H1 (cell line): ENCODE results near the gene RAB40A. TPM values are rescaled to one million over a fixed set of nuclear protein-coding genes. Genes with fewer than 3 reads are reported as not detected.

Experiments
- CTCF ChIA-PET: fragments of 300-600 bp; sonication (Branson Sonifier 250); formaldehyde crosslinking; loops from one replicate; lab custom pipeline; 2021; ENCODE audit not compliant: partially characterized antibody; lab: Charles Lee
- POLR2A ChIA-PET: fragments of 300-600 bp; sonication (Branson Sonifier 250); formaldehyde crosslinking; loops from one replicate; lab custom pipeline; 2021; ENCODE audit warnings: inconsistent platforms; ENCODE audit not compliant: partially characterized antibody; lab: Charles Lee
- DNase-seq, 2 experiments: peaks; one replicate each; pipeline versions ENCODE4 v3.0.0 to v3.0.0-alpha.2; 2010 to 2022; ENCODE audit warnings: low spot score in 2 of 2, low read depth in 1 of 2, mixed read lengths in 1 of 2
- FAIRE-seq: peaks from 2 replicates; lab custom pipeline; 2011; peaks lifted over from hg19 to GRCh38; lab: Jason Lieb, UNC
- H2AFZ ChIP-seq: 2 replicates; pipeline ENCODE4 v1.8.1; 2012; ENCODE audit warnings: low read length, inconsistent platforms
- H2AK5ac ChIP-seq: 2 replicates; pipeline ENCODE4 v1.6.1; 2013; ENCODE audit warnings: low read depth, low read length
- H2BK120ac ChIP-seq: replicated peaks from 2 replicates; pipeline ENCODE3; 2013; ENCODE audit warnings: low read depth, low read length, inconsistent platforms
- H2BK12ac ChIP-seq: 2 replicates; pipeline ENCODE4 v1.6.1; 2013; ENCODE audit warnings: low read depth, low read length
- H2BK15ac ChIP-seq: 2 replicates; pipeline ENCODE4 v1.6.1; 2013; ENCODE audit warnings: low read length
- H2BK20ac ChIP-seq: 2 replicates; pipeline ENCODE4 v1.6.1; 2013; ENCODE audit warnings: low read length
- H2BK5ac ChIP-seq: 2 replicates; pipeline ENCODE4 v1.6.1; 2013; ENCODE audit warnings: low read depth, low read length
- H3K14ac ChIP-seq: 2 replicates; pipeline ENCODE4 v1.6.1; 2013; ENCODE audit warnings: inconsistent platforms; ENCODE audit not compliant: insufficient read length
- H3K18ac ChIP-seq: 2 replicates; pipeline ENCODE4 v1.6.1; 2013; ENCODE audit warnings: low read length; ENCODE audit errors: extremely low read depth
- H3K23ac ChIP-seq: 2 replicates; pipeline ENCODE4 v1.6.1; 2013; ENCODE audit warnings: inconsistent platforms; ENCODE audit not compliant: insufficient read length
- H3K23me2 ChIP-seq: 2 replicates; pipeline ENCODE4 v1.6.1; 2013; ENCODE audit warnings: low read depth, low read length
- H3K27ac ChIP-seq: 2 replicates; pipeline ENCODE4 v1.6.1; 2011; ENCODE audit warnings: low read depth, low read length, inconsistent platforms
- H3K27me3 ChIP-seq, 4 experiments: replicated peaks in 1 of 4; 1 replicate in 1 of 4; 2 replicates in 3 of 4; pipeline versions ENCODE4 v1.6.1 to v1.8.1; 2011 to 2013; ENCODE audit warnings: low read length in 3 of 4, mild to moderate bottlenecking in 3 of 4, inconsistent platforms in 2 of 4, mixed read lengths in 2 of 4, moderate library complexity in 1 of 4; ENCODE audit not compliant: control insufficient read depth in 3 of 4, insufficient read depth in 3 of 4; ENCODE audit errors: extremely low read depth in 1 of 4
- H3K36me3 ChIP-seq, 4 experiments: 2 replicates each; pipeline versions ENCODE4 v1.6.1 to v1.8.1; 2011 to 2013; ENCODE audit warnings: mild to moderate bottlenecking in 4 of 4, low read length in 3 of 4, moderate library complexity in 2 of 4, control low read depth in 1 of 4, inconsistent platforms in 1 of 4; ENCODE audit not compliant: insufficient read depth in 4 of 4, control insufficient read depth in 2 of 4
- H3K4ac ChIP-seq: replicated peaks from 2 replicates; pipeline ENCODE3; 2013; ENCODE audit warnings: low read length, low read depth, mixed read lengths, inconsistent platforms; ENCODE audit not compliant: insufficient read length
- H3K4me1 ChIP-seq, 4 experiments: replicated peaks in 1 of 4; 1 replicate in 1 of 4; 2 replicates in 3 of 4; pipeline versions ENCODE4 v1.6.1 to v1.8.1; 2011 to 2013; ENCODE audit warnings: low read length in 3 of 4, inconsistent platforms in 2 of 4, mixed read lengths in 1 of 4; ENCODE audit not compliant: insufficient read depth in 4 of 4, control insufficient read depth in 3 of 4
- H3K4me2 ChIP-seq, 2 experiments: 2 replicates each; pipeline versions ENCODE4 v1.6.1 to v1.8.1; 2011 to 2013; ENCODE audit warnings: low read depth in 2 of 2, low read length in 2 of 2, control low read depth in 1 of 2, inconsistent platforms in 1 of 2, mild to moderate bottlenecking in 1 of 2; ENCODE audit not compliant: insufficient read depth in 1 of 2
- H3K4me3 ChIP-seq, 4 experiments: fragments of 200-600, 300-600 bp in 1 of 4; sonication (generic), shearing (Covaris generic), sonication (Bioruptor Twin) in 1 of 4; 2 replicates each; pipeline versions ENCODE4 v1.5.1 to v1.8.1; 2011 to 2016; ENCODE audit warnings: low read length in 4 of 4, low read depth in 3 of 4, control low read depth in 2 of 4, inconsistent platforms in 2 of 4, mild to moderate bottlenecking in 2 of 4, mixed read lengths in 1 of 4, moderate library complexity in 1 of 4; ENCODE audit not compliant: insufficient read depth in 2 of 4; ENCODE audit errors: extremely low read depth in 1 of 4
- H3K56ac ChIP-seq: replicated peaks from 2 replicates; pipeline ENCODE3; 2013; ENCODE audit warnings: low read depth, mild to moderate bottlenecking, mixed read lengths, low read length, inconsistent platforms; ENCODE audit not compliant: insufficient read length
- H3K79me1 ChIP-seq: 2 replicates; pipeline ENCODE4 v1.6.1; 2013; ENCODE audit warnings: low read depth, low read length, control low read depth
- H3K79me2 ChIP-seq, 2 experiments: 2 replicates each; pipeline versions ENCODE4 v1.6.1 to v1.8.1; 2012 to 2013; ENCODE audit warnings: low read length in 2 of 2, mild to moderate bottlenecking in 2 of 2, inconsistent platforms in 1 of 2; ENCODE audit not compliant: insufficient read depth in 2 of 2, control insufficient read depth in 1 of 2
- H3K9ac ChIP-seq, 4 experiments: replicated peaks in 1 of 4; 1 replicate in 1 of 4; 2 replicates in 3 of 4; pipeline versions ENCODE4 v1.6.1 to v1.8.1; 2011 to 2013; ENCODE audit warnings: low read depth in 3 of 4, low read length in 3 of 4, control low read depth in 2 of 4, mild to moderate bottlenecking in 2 of 4, moderate library complexity in 2 of 4, inconsistent platforms in 1 of 4; ENCODE audit errors: extremely low read depth in 1 of 4
- H3K9me3 ChIP-seq, 2 experiments: 2 replicates each; pipeline versions ENCODE4 v1.6.1 to v1.8.1; 2012 to 2013; ENCODE audit warnings: mild to moderate bottlenecking in 2 of 2, moderate library complexity in 2 of 2, control low read depth in 1 of 2, inconsistent platforms in 1 of 2, low read depth in 1 of 2, low read length in 1 of 2, mixed read lengths in 1 of 2; ENCODE audit not compliant: insufficient read depth in 2 of 2
- H4K20me1 ChIP-seq, 2 experiments: replicated peaks in 1 of 2; 2 replicates each; pipeline versions ENCODE3 to v1.8.1; 2011 to 2013; ENCODE audit warnings: inconsistent platforms in 2 of 2, low read length in 2 of 2, mild to moderate bottlenecking in 1 of 2; ENCODE audit not compliant: insufficient read depth in 2 of 2, control insufficient read depth in 1 of 2
- H4K5ac ChIP-seq: 2 replicates; pipeline ENCODE4 v1.6.1; 2013; ENCODE audit warnings: low read length, low read depth, mixed read lengths, inconsistent platforms; ENCODE audit not compliant: insufficient read length
- H4K8ac ChIP-seq: 2 replicates; pipeline ENCODE4 v1.8.0; 2013; ENCODE audit warnings: mild to moderate bottlenecking, moderate library complexity, low read length, inconsistent platforms; ENCODE audit not compliant: insufficient read depth; ENCODE audit errors: extremely low read depth
- H4K91ac ChIP-seq: replicated peaks from 2 replicates; pipeline ENCODE3; 2013; ENCODE audit warnings: low read length, mixed read lengths, inconsistent platforms; ENCODE audit not compliant: insufficient read length
- CBX5 ChIP-seq: fragments of 300-800, 300-1000 bp; sonication (generic); IDR thresholded peaks from 2 replicates; pipeline ENCODE4 v1.7.1; 2016; ENCODE audit warnings: antibody characterized with exemption, low read length, low read depth
- CREB1 ChIP-seq: IDR thresholded peaks from 2 replicates; pipeline ENCODE4 v1.6.1; 2012; ENCODE audit warnings: inconsistent platforms
- GTF2F1 ChIP-seq: IDR thresholded peaks from 2 replicates; pipeline ENCODE4 v1.6.1; 2012; ENCODE audit warnings: low read depth, low read length, improper control_type of control experiment, borderline replicate concordance
- JUND ChIP-seq: IDR thresholded peaks from 2 replicates; pipeline ENCODE4 v1.6.1; 2011; ENCODE audit warnings: mild to moderate bottlenecking, improper control_type of control experiment, low read length
- NANOG ChIP-seq: IDR thresholded peaks from 2 replicates; pipeline ENCODE4 v1.6.1; 2011; ENCODE audit warnings: low read length, low read depth, mild to moderate bottlenecking, inconsistent platforms; ENCODE audit not compliant: insufficient read depth, poor library complexity, severe bottlenecking
- POLR2AphosphoS5 ChIP-seq: IDR thresholded peaks from 2 replicates; pipeline ENCODE4 v1.6.1; 2011; ENCODE audit warnings: low read depth, low read length
- RFX5 ChIP-seq: IDR thresholded peaks from 2 replicates; pipeline ENCODE4 v1.6.1; 2011; ENCODE audit warnings: low read depth, low read length, improper control_type of control experiment, borderline replicate concordance
- SIN3A ChIP-seq, 2 experiments: IDR thresholded peaks in 1 of 2; conservative IDR thresholded peaks in 1 of 2; 2 replicates each; pipeline ENCODE4 v1.6.1; 2011 to 2012; ENCODE audit warnings: low read length in 2 of 2, improper control_type of control experiment in 1 of 2, low read depth in 1 of 2, mild to moderate bottlenecking in 1 of 2
- SIRT6 ChIP-seq: IDR thresholded peaks from one replicate; pipeline ENCODE4 v1.7.1; 2012; ENCODE audit warnings: low read length, inconsistent platforms
- SP4 ChIP-seq: IDR thresholded peaks from 2 replicates; pipeline ENCODE4 v1.6.1; 2012; ENCODE audit warnings: low read length, inconsistent platforms
- SRF ChIP-seq: IDR thresholded peaks from 2 replicates; pipeline ENCODE4 v1.6.1; 2011; ENCODE audit warnings: mild to moderate bottlenecking, low read depth, low read length, moderate library complexity
- TAF7 ChIP-seq: optimal IDR thresholded peaks from 2 replicates; pipeline ENCODE3; 2011; ENCODE audit warnings: low read depth, mild to moderate bottlenecking, inconsistent platforms, low read length, moderate library complexity, borderline replicate concordance
- ZNF274 ChIP-seq: IDR thresholded peaks from 2 replicates; pipeline ENCODE4 v1.7.0; 2012; ENCODE audit warnings: low read length, borderline replicate concordance; ENCODE audit errors: extremely low read depth
- WGBS, 2 experiments: shearing (Covaris generic) in 1 of 2; methylation state at CpG; one replicate each; pipeline versions ENCODE4 v1.1.6 to v1.1.7; 2013 to 2015; ENCODE audit warnings: low lambda C conversion rate in 2 of 2, mixed read lengths in 2 of 2, inconsistent platforms in 1 of 2, low coverage in 1 of 2, missing lambda C conversion rate in 1 of 2; ENCODE audit not compliant: insufficient replicate concordance in 2 of 2, insufficient coverage in 1 of 2, insufficient read length in 1 of 2; ENCODE audit errors: extremely low coverage in 1 of 2, missing lambda C conversion rate in 1 of 2; 5-methylcytosine and 5-hydroxymethylcytosine counted together
- polyA plus RNA-seq, 7 experiments: library from polyadenylated mRNA; depleted of rRNA in 3 of 7; stranded (reverse) in 5 of 7; unstranded in 2 of 7; fragments of >200 nt in 5 of 7; fragments of 200-250 nt in 2 of 7; gene quantifications; 1 replicate in 5 of 7; 2 replicates in 1 of 7; 4 replicates in 1 of 7; pipeline versions ENCODE4 v1.2.1 to v1.2.3, GENCODE V29; 2011 to 2013; ENCODE audit warnings: missing spikeins in 2 of 7, mixed read lengths in 2 of 7
- total RNA-seq: library from RNA; stranded (reverse); fragmentation: NEBNext Ultra II Directional; extraction: Animal tissue kit (Norgen Biotek cat#: 25700); gene quantifications from 2 replicates; pipeline ENCODE4 v1.2.1, GENCODE V29; 2021
- TF ChIP-seq, protein P1 (sequence below): IDR thresholded peaks from 2 replicates; pipeline ENCODE4 v1.6.1; 2012; ENCODE audit warnings: inconsistent platforms

RAB40A gene
- total and polyA plus RNA-seq, 2 of the 8 experiments (the other 6 are each of a cell fraction or from before 2014, with no cell fraction given), result 0.09 to 0.21 TPM

DNA sequence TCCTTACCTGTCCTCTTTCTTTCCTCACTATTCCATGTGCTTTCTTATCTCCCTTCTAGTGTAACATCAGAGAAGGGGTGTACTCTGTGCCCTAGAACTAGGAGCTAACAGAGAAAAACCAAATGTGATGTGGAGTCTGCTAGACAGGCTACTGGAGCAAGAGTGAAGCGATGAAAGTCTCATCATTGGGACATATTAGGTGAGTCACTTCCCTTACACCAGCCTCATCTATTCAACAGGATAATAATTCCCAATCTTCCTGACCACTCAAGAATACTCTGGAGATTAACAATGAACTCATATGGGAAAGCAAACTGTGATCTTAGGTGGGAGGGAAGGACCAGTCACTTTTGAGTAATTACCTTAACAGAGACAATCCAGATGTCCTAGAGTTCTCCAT, 58.1 kb downstream of the RAB40A start:
- 94% methylated on average over 1 of the region's 1 CpG; no CpG with 5 or more reads in 1 of the 2 experiments for WGBS, 2 experiments
- DNase-seq (no peak), FAIRE-seq (no peak)
- Histone ChIP-seq H2BK5ac (no peak overlapping the region), H3K14ac (no peak overlapping the region), H3K36me3 (peaks cover 0 to 2% (median 0%) of the 10 kb centered on the region in 4 experiments; a peak in 1 of 8 replicates), H4K91ac (no peak overlapping the region), H3K4me1 (peaks cover 0 to 4% (median 0%) of the 10 kb centered on the region in 4 experiments; a peak in 2 of 7 replicates), H3K18ac (no peak overlapping the region), H3K4me3 (no peak overlapping the region), H4K8ac (no peak overlapping the region), H3K23me2 (no peaks in the 10 kb centered on the region), H2AK5ac (no peak overlapping the region), H3K79me2 (no peaks in the 10 kb centered on the region), H2BK12ac (no peak overlapping the region), H4K20me1 (no peaks in the 10 kb centered on the region), H3K4me2 (no peak overlapping the region), H3K4ac (no peak overlapping the region), H3K56ac (no peak overlapping the region), H2BK20ac (no peak overlapping the region), H4K5ac (no peak overlapping the region), H3K27me3 (no peaks in the 10 kb centered on the region), H3K27ac (no peak overlapping the region), H3K79me1 (no peaks in the 10 kb centered on the region), H2AFZ (no peak overlapping the region), H2BK15ac (no peak overlapping the region), H3K9me3 (peaks cover 0 to 10% of the 10 kb centered on the region in 2 experiments; a peak in 1 of 4 replicates), H2BK120ac (no peak overlapping the region), H3K9ac (no peak overlapping the region), H3K23ac (no peak overlapping the region)
- CTCF ChIA-PET, result no interaction called here
- POLR2A ChIA-PET, result interaction anchor here (0.7 to 1.2 kb wide), 2 partner anchors 83 to 104 kb away, joined by 3 read pairs; no protein-coding TSS in a partner anchor
- TF ChIP-seq SRF (no peak), RFX5 (no peak), GTF2F1 (no peak), SIRT6 (no peak), CBX5 (no peak), SIN3A (conservative IDR thresholded peaks at IDR 0.05 in 1 of 2, IDR thresholded peaks at IDR 0.05 in 1 of 2; ENCODE audit: low read depth in 1 of 2, low read length in 2 of 2) (no peak), SP4 (no peak), CREB1 (no peak), TAF7 (no peak), ZNF274 (no peak), POLR2AphosphoS5 (no peak), JUND (no peak), NANOG (no peak)
- TF ChIP-seq, protein P1, sequence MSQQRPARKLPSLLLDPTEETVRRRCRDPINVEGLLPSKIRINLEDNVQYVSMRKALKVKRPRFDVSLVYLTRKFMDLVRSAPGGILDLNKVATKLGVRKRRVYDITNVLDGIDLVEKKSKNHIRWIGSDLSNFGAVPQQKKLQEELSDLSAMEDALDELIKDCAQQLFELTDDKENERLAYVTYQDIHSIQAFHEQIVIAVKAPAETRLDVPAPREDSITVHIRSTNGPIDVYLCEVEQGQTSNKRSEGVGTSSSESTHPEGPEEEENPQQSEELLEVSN, result no peak
